ENCODE measurements around the gene MYL6.

Gene MYL6

DNA sequence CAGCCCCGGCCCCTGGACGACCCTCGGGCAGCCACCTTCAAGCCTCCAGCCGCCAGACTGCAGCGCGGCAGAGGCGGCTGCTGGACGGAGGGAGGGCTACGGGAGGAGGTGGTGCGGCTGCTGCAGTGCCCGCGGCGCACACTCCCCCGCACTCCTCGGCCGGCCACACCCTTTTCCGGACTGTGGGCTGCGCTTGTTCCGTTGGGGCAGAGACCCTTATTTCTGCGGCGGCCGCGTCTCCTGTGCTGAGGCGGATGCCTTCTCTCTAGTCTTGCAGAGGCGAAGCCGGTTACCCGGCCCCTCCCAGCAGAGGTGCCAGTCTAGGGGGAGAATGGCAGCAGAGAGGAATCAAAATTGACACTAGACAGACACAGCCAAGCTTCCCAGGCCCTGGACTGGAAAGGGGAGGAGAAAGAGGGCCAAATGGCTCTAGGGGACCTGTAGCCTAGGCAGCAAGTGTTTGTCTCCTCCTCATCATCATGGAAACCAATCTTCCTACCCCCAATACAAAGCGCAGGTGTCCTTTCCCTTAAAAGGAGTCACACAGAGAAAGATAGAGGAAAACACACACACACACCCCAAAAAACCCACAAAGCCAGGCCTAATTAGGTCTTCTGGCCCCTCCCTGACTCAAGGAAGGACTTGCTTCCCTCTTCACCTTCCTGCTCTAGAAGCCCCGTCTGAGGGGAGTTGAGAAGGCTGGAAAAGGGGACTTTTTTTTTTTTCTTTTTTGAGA, 28.8 kb upstream of the MYL6 start:
- peak; percentile 67 for DNase-seq (ENCODE audit: low read depth)

DNA sequence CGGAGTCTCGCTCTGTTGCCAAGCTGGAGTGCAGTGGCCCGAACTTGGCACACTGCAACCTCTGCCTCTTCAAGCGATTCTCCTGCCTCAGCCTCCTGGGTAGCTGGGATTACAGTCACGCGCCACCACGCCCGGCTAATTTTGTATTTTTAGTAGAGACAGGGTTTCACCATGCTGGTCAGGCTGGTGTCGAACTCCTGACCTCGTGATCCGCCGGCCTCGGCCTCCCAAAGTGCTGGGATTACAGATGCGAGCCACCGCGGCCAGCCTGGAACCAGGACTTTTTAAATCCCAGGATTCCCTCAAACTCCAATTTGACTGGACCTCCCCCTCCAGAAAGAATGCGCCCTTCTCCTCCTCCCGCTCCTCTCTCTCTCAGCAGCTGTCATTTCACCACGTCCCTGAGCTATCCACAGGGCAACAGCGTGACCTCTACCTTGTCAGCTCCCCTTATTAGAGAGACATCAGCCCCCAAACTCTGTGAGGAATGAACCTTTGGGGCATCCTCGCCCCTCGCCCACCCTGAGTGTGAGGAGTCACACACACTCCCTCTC, 28.1 kb upstream of the MYL6 start:
- no peak for DNase-seq (ENCODE audit: low read depth)

DNA sequence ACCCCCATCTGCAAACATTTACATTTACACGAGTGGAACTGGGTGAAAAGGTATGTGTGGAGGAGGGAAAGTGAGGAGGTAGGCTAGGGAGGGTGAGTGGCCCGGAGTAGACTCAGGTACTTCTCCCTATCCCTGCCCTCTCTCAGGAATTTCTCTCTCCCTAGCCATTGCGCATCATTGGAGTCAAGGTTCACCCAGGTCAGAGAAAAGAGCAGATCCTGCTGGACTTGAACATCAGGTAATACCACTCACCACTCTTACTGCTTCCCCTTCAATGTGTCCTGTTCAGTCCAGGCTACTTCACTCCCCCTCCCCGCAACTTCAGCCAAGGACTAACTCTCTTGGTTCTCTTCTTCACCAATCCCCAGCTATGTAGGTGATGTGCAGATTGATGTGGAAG, 27.3 kb upstream of the MYL6 start:
- DNase-seq (ENCODE audit: low read depth), result no peak

DNA sequence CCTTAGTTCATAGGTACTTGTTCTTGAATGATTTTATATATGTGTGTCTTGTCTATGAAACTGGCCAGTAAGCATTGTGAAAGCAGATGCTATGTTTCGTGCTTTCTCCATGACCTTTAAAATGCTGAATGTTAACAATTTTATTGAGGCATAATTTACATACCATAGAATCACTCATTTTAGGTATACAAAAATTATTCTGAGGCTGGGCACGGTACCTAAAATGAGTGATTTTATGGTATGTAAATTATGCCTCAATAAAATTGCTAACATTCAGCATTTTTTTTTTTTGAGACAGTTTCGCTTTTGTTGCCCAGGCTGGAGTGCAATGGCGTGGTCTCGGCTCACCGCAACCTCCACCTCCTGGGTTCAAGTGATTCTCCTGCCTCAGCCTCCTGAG, 23.3 kb upstream of the MYL6 start:
- DNase-seq (ENCODE audit: low read depth), result no peak

DNA sequence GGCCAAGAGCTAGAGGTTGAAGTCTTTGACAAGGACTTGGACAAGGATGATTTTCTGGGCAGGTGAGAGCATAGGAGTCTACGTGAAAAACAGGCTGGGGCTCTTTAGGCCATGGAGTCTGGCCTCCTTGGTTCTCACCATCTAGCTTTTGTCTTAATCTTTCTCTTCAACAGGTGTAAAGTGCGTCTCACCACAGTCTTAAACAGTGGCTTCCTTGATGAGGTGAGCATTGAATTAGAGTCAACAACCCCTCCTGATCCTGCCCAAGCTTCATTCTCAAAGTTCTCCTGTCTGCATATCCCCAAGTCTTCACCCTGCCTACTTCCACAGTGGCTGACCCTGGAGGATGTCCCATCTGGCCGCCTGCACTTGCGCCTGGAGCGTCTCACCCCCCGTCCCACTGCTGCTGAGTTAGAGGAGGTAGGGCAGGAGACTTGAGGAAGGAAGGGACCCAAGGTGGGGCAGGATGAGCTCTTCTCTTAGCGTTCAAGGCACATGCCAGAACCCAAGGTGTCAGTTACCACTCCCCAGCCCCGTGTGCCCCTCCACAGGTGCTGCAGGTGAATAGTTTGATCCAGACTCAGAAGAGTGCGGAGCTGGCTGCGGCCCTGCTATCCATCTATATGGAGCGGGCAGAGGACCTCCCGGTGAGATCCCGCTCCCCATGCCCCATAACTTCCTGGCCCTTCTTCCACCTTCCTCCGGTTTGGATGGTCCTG, 20.1 kb upstream of the MYL6 start:
- no peak for DNase-seq (ENCODE audit: low read depth)

DNA sequence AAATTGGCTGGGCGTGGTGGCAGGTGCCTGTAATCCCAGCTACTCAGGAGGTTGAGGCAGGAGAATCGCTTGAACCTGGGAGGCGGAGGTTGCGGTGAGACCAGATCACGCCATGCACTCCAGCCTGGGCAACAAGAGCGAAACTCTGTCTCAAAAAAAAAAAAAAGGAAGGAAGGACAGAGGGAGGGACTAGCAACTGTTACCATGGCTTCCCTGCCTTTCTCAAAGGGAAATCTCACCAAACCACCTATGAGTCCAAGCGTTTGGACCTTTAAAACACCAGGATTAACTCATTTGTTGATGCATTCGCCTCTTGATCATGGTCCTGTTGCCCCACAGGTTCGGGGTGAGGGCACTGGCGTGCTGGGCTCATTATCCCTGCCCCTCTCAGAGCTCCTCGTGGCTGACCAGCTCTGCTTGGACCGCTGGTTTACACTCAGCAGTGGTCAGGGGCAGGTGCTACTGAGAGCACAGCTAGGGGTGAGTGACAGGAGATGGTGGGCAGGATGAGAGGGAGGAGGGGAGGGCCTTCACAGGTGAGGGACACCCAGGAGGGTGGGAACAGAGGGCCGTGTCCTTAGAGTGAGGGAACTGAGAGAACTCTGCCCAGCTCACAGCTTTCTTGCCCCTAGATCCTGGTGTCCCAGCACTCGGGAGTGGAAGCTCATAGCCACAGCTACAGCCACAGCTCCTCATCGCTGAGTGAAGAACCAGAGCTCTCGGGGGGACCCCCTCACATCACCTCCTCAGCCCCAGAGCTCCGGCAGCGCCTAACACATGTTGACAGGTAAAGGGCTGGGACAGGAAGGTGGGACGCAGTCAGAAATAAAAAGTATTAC, 16.0 kb upstream of the MYL6 start:
- no peak for DNase-seq (ENCODE audit: low read depth)

DNA sequence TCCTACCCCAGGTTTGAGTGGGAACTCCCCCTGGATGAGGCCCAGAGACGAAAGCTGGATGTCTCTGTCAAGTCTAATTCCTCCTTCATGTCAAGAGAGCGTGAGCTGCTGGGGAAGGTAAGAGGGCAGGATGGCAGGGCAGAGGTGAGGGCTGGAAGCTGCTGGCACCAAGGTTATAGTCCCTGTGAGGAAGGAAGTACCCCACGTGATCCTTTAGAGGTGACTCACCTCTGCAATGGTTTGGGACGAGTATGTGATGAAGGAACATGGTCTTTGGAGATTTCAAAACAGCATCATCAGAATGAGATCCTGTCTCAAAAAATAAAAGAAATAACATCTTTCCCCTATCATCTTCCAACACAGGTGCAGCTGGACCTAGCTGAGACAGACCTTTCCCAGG, 14.9 kb upstream of the MYL6 start:
- DNase-seq (ENCODE audit: low read depth), result no peak

DNA sequence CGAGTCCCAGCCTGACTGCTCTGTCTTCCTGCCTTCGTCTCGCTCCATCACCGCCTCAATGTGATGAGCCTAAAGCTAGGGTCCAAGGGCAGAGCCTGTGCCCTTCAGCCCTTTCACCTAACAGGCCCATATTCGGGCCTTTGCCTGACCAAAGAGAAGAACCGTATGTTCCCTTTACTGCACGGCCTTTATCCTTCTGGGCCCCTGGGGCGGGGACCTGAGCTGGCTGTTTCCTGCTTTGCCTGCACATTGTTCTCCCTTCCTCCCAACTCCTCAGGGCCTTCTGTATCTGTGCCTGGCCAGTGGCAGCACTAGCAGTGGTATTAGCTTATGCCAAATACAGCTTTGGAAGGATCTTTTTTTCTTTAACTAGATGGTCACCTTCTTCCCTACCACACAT, 14.3 kb upstream of the MYL6 start:
- DNase-seq (ENCODE audit: low read depth), result no peak

DNA sequence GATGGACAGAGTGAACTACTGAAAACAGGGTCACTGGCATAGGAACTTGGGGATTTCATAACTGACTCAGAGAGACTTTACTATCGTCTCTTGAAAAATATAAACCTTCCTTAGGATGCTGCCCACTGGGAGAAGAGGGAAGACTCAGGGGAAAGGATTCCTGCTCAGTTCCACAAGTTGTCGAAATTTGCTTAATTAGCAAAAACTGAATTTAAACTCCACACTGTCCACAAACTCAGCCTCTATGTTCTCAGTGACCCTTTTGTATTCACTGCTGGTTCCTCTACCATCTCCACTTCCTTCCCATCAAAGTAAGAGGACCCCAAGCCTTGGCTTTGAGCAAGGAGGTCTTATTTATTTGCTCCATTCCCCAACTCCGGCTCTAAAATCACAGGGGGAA, 12.9 kb upstream of the MYL6 start:
- no peak for DNase-seq (ENCODE audit: low read depth)

DNA sequence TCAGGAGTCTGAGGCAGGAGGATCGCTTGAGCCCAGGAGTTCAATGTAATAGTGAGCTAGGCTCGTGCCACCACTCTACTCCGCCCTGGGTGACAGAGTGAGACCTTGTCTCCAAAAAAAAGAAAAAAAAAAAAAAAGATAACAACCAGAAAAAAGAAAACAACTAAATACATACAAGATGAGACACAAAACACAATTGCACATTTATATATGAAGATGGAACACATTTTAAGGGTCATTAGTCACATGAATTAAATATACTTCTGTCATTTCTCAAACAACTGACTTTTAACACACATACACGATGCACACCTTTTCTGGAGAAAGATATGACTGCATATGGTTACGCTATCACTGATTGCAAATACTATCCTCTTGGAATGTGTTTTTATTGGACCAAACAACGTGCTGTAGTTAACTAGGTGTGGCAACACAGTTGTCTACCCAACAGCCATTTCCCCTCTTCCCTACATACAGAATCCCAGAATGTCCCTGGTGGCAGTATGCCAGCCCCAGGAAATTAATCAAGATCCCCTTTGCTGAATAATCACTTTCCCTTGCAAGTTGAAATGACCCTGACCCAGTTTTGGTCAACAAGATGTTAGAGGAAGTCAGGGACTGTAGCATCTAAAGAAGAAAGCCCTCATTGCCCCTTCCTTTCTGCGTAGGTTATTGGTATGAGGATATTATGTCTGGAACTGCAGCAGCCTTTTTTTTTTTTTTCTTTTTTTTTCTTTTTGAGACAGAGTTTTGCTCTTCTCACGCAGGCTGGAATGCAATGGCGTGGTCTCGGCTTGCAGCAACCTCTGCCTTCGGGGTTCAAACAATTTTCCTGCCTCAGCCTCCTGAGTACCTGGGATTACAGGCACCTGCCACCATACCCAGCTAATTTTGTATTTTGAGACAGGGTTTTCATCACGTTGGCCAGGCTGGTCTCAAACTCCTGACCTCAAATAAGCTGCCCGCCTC, 11.4 kb upstream of the MYL6 start:
- DNase-seq (ENCODE audit: low read depth), result no peak

DNA sequence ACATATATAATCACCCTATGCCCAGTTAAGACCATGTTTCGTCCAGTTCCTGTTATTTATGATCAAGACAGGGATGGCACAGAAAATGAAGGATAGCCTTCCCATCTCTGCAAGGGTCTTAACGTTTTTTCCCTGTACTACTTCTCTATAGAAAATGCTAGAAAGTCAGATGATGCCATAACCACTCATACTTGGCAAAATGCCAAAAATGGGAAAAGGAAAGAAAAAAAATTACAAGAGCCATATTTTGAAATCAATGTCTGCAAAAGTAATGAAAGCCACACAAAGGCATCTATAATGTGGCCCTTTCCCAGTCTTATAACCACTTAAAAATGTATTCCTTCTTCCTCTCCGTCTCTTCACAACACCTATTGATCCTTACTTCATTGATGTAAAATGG, 7.6 kb upstream of the MYL6 start:
- DNase-seq (ENCODE audit: low read depth), result no peak

DNA sequence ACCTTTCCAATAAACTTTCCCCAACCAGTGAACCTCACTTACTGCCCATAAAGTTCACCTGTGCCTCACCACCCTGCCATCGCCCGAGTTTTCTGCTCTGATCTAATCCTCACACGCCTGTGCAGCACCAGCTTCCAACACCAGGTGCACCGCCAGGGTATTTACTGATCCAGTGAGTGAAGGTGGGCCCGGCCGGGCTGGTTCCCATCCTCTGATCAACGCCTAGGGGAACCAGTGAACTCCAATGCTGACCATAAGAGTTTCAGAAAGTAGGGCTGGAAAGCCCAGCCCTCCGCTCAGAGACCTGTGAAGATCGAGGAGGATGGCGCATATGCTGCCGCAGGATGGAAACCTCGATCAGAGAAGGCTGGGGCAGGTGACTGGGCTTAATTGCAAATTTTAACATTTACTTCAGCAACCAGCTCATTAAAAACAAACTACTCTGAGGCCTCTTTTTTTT, 6.5 kb upstream of the MYL6 start:
- DNase-seq (ENCODE audit: low read depth), result peak; percentile 42

DNA sequence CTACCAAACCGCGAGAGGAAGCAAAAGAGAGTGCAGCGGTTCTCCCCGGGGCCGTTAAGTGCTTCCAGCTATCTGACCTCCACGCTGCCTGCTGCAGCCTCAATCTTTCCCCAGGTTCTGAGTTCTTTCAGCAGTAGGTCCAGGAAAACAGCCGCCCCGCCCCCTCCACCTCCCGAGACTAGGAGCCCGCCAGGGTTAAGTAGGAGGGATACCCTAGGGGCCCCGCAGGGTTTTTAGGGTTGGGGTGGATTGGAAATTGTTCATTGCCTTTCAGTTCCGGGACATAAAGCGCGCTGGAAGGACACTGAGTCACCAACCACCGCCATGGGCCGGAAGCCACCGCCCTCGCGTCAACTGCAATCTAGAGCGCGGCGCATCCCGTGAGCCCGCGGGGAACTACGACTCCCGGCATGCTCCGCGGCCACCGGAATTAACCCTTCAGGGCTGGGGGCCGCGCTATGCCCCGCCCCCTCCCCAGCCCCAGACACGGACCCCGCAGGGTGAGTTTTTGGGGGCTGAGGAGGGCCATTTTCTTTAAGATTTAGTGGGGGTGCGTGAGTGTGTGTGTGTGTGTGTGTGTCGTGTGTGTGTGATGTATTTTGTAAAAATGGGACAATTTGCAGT, 5.9 kb upstream of the MYL6 start, which contains the start of gene MYL6B:
Gene MYL6B (plus strand): TSS at position 456 of the 624 bp plus-strand sequence. CDS start 1,332 bp downstream, outside the sequence.
- peak; percentile 93 for DNase-seq (ENCODE audit: low read depth)

DNA sequence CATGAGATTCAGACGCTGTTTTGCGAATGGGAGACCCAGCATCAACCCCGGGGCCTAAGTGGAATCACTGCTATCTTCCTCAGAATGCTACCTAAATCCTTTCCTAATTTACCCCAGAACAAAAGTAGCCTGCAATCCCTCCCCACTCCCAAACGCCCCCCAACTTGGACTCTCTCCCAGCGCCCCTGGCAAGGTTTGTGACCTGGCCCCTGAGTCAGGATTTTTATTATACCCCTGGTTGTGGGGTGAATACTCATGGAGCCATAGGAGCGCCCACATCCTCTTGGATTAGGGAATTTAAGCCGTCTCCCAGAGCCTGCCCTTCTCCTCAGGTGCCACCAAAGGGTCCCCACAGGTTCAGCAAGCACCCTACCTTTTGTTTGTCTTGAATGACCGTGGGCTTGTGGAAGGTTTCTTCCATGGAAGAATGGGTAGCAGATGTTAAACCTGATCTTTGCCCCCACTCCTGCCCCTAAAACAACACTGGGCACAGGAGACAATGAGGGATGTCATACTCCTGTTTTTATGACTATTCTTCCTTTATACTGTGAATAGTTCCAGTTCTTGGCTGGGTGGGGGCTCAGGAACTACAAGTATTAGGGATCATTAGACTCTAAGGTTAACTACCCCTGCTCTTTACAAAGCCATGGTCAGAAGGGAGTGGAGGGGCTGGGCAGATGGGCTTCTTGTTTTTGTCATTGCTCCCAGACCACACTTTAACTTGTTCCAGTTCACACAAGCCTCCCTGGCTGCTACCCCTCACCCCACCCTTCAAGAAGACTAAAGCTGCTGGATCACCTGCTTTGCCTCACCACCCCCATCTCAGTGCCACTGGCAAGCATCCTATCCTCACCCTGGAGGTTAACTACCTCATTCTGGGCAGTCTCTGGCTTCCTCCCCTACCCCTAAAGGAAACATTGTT, 5.1 kb upstream of the MYL6 start:
- DNase-seq (ENCODE audit: low read depth), result no peak

DNA sequence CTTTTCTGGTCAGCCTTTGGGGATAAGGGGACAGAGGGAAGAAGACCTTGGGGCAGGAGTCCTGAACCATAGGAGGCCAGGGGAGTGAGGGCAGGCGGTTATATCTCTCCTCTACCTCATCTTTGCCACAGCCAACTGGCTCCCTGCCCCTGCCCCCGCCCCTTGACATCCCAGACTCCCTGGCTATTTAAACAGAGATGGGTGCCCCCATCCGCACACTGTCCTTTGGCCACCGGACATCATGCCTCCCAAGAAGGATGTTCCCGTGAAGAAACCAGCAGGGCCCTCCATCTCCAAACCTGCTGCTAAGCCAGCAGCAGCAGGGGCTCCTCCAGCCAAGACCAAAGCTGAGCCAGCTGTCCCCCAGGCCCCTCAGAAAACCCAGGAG, 4.5 kb upstream of the MYL6 start:
- no peak for DNase-seq (ENCODE audit: low read depth)

DNA sequence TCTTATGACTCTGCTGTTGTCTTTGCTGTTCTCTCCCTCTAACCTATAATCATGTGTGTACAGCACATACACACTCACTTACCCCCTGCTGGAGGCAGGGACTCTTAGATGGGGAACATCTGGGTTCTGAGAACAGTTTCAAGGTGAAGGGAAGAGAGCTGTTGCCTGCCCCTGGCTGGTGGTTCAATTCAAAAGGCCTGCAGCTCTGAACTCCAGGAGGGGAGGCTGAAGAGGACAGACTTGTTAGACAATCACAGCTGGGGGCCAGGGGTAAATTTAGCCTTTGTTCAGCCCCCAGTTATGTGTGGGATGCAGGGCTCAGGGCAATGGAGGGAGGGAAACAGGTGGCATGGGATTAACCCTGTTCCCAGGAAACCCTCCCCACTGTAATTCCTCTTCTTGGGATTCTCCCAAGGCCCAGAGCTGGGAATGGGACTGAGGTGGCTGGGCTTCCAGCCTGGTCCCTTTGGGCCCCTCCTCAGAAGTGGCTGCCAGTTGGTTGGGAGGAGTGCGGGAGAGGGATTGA, 3.9 kb upstream of the MYL6 start:
- DNase-seq (ENCODE audit: low read depth), result no peak

DNA sequence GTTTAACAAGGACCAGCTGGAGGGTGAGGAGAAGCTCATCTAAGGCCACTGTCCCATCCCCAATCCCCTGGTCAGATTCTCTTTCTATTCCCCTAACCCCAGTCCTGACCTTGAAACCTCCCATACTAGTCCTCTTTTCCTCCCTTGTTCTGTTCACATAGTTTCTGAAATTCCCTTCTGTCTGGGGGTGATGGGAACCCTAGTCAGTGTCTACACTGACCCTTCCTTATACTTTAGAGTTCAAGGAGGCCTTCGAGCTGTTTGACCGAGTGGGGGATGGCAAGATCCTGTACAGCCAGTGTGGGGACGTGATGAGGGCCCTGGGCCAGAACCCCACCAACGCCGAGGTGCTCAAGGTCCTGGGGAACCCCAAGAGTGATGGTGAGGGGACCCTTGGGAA, 3.3 kb upstream of the MYL6 start:
- DNase-seq (ENCODE audit: low read depth), result no peak

DNA sequence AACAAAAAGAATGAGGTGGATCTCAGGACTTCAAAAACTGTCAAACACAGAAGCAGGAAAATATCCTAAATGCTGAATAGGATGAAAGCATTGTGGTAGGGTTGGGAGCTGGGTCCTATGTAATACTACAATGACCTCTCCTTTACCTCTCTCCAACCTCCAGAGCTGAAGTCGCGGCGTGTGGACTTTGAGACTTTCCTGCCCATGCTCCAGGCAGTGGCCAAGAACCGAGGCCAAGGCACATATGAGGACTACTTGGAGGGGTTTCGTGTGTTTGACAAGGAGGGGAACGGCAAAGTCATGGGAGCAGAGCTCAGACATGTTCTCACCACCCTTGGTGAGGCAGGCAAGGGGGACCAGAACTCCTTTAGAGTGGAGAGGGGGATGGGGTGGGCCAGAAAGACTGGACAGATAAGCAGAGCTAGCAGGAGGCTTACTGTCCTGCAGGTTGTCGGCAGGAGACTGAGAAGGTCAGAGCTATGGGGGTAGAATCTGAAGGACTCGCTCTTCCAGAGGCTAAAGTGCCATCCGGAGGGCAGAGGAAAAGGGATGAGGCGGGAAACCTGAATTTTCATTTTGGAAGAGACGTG, 2.8 kb upstream of the MYL6 start:
- DNase-seq (ENCODE audit: low read depth), result no peak

All from stimulated activated CD8-positive, alpha-beta memory T cell treated with anti-CD3 and anti-CD28 coated beads, Interleukin-4, amount 100 ng/mL, for 24 hours (primary cell).